HG03066 (cell line): Measurements from ENCODE around the gene PTPRF.

ENCODE experiments used
- ATAC-seq: cut with Tn5 transposase; IDR thresholded peaks from one replicate; pipeline ENCODE4 v1.9.1; 2021; ENCODE audit warnings: low read depth; ENCODE audit not compliant: unreplicated experiment

Gene PTPRF

GRCh38 chr1:43650310-43651085, 119.8 kb downstream of the PTPRF start:
- peak; percentile 55 for ATAC-seq

GRCh38 chr1:43651188-43651587, 120.5 kb downstream of the PTPRF start:
- ATAC-seq = no peak

GRCh38 chr1:43651902-43652301, 121.2 kb downstream of the PTPRF start:
- ATAC-seq = no peak

- no peak for ATAC-seq
These were observed 122.7 kb downstream of the PTPRF start for GRCh38 chr1:43653339-43653738.

GRCh38 chr1:43653893-43654292, 123.2 kb downstream of the PTPRF start:
- no peak for ATAC-seq

GRCh38 chr1:43655953-43656352, 125.3 kb downstream of the PTPRF start:
- no peak for ATAC-seq

- no peak for ATAC-seq
These were observed 128.8 kb downstream of the PTPRF start for GRCh38 chr1:43659212-43660166.

- ATAC-seq = no peak
These were observed 129.7 kb downstream of the PTPRF start for GRCh38 chr1:43660355-43660754.

- ATAC-seq = no peak
These were observed 133.7 kb downstream of the PTPRF start for GRCh38 chr1:43664369-43664768.

GRCh38 chr1:43666608-43667007, 135.9 kb downstream of the PTPRF start:
- no peak for ATAC-seq

GRCh38 chr1:43668956-43669355, 138.3 kb downstream of the PTPRF start:
- ATAC-seq = no peak

- no peak for ATAC-seq
These were observed 139.2 kb downstream of the PTPRF start for GRCh38 chr1:43669878-43670277.

- no peak for ATAC-seq
These were observed 140.5 kb downstream of the PTPRF start for GRCh38 chr1:43671193-43671592.

GRCh38 chr1:43671626-43672330, 141.1 kb downstream of the PTPRF start:
- ATAC-seq = no peak

GRCh38 chr1:43673261-43673660, 142.6 kb downstream of the PTPRF start:
- no peak for ATAC-seq
